Stomach (tissue), 9 donors: ENCODE results near the gene EPDR1. TPM values are rescaled to one million over a fixed set of nuclear protein-coding genes. Genes with fewer than 3 reads are reported as not detected.

Source experiments
- DNase-seq, 2 donors: peaks; one replicate each; pipeline versions ENCODE4 v3.0.0 to v3.0.0-alpha.2; 2013 to 2019
- H3K27ac ChIP-seq, 5 donors: fragments of 200-600 bp in 4 of 5; sonication (generic) in 4 of 5; one replicate each; pipeline ENCODE4 v1.5.1; 2013 to 2019; ENCODE audit warnings: mild to moderate bottlenecking in 1 of 5, moderate library complexity in 1 of 5
- H3K27me3 ChIP-seq, 3 donors: fragments of 200-600 bp; sonication (generic); one replicate each; pipeline ENCODE4 v1.5.1; 2017 to 2019; ENCODE audit warnings: mixed run types in 1 of 3
- H3K36me3 ChIP-seq, 4 donors: fragments of 200-600 bp; sonication (generic); 1 replicate in 3 of 4; 2 replicates in 1 of 4; pipeline ENCODE4 v1.5.1; 2016 to 2019
- H3K4me1 ChIP-seq, 4 donors: fragments of 200-600 bp; sonication (generic); one replicate each; pipeline ENCODE4 v1.5.1; 2016 to 2019
- H3K4me3 ChIP-seq, 4 donors: fragments of 200-600 bp; sonication (generic) in 3 of 4; one replicate each; pipeline ENCODE4 v1.5.1; 2016 to 2019; ENCODE audit warnings: mild to moderate bottlenecking in 1 of 4
- H3K9me3 ChIP-seq, 4 donors: fragments of 200-600 bp; sonication (generic); one replicate each; pipeline ENCODE4 v1.5.1; 2016 to 2019
- CTCF ChIP-seq, 7 experiments: fragments of 450-650 bp in 4 of 7; fragments of 200-600 bp in 3 of 7; sonication (generic) in 3 of 7; IDR thresholded peaks; one replicate each; pipeline ENCODE4 v1.5.1; 2016 to 2019; ENCODE audit warnings: antibody characterized with exemption in 7 of 7, control low read depth in 2 of 7, mild to moderate bottlenecking in 1 of 7
- EP300 ChIP-seq: sonication (generic); formaldehyde crosslinking; IDR thresholded peaks from one replicate; pipeline ENCODE4 v1.6.1; 2017; ENCODE audit warnings: antibody characterized with exemption
- POLR2A ChIP-seq, 4 donors: fragments of 450-650 bp; IDR thresholded peaks; one replicate each; pipeline ENCODE4 v1.6.1; 2016; ENCODE audit warnings: antibody characterized with exemption in 4 of 4, control low read depth in 2 of 4, mild to moderate bottlenecking in 1 of 4, moderate library complexity in 1 of 4
- POLR2AphosphoS5 ChIP-seq, 3 donors: sonication (generic); formaldehyde crosslinking; IDR thresholded peaks; one replicate each; pipeline ENCODE4 v1.6.1; 2016; ENCODE audit warnings: antibody characterized with exemption in 3 of 3
- WGBS, 5 donors: extraction: QIAGEN DNeasy Blood & Tissue Kit in 3 of 5; methylation state at CpG; one replicate each; pipeline versions ENCODE4 v1.1.5 to v1.1.7; 2013 to 2018; 5-methylcytosine and 5-hydroxymethylcytosine counted together
- intact Hi-C: fragments of 100-400 bp; cut with DNase I; formaldehyde crosslinking; loops from one replicate; pipeline ENCODE4 v1.15.1; 2023; ENCODE audit warnings: low total_unique reads
- polyA plus RNA-seq, 3 donors: library from polyadenylated mRNA; stranded (reverse); fragments of 200-250 nt; gene quantifications; one replicate each; pipeline ENCODE4 v1.2.3, GENCODE V29; 2013
- total RNA-seq, 5 donors: library from RNA; depleted of rRNA; stranded (reverse); fragments of >200 nt; gene quantifications; one replicate each; pipeline versions ENCODE4 v1.1.0 to v1.2.3, GENCODE V29; 2014 to 2016
- donor health status: healthy with polysubstance abuse.
- donor health status: Bipolar disorder and iron deficiency.
- donor health status: healthy.

Gene EPDR1
- total and polyA plus RNA-seq, 8 donors, result 1.2 to 11.7 (median 2.6) TPM; not detected in 1

DNA sequence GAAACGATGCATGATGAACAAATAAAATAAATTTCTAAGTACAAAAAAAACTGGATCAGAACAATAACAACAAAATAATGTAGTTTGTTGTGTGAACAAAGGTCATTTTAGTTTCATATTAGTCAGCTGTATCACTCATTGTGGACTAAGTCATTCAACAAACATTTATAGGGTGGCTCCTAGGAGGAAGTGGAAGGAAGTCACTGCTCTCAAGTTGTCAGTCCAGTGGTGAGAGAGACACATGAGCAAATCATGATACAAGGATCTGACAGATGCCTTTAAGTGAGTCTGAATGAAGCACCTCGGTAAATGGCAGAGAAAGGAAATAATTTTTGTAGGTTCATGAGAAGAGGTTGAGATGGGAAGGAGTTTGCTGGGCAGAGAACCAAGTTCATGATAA, 56.8 kb downstream of the EPDR1 start:
- 77 to 84% (median 81%) methylated on average over 2 of the region's 2 CpGs for WGBS, 5 donors
- H3K27ac ChIP-seq, result no peak overlapping the region
- no peaks in the 10 kb centered on the region for H3K36me3 ChIP-seq
- TF ChIP-seq POLR2AphosphoS5 (IDR thresholded peaks at IDR 0.05) (no peak), POLR2A (IDR thresholded peaks at IDR 0.05) (no peak), CTCF (IDR thresholded peaks at IDR 0.05) (no peak), EP300 (no peak)
- no peaks in the 10 kb centered on the region for H3K27me3 ChIP-seq
- no peak overlapping the region for H3K4me3 ChIP-seq
- DNase-seq, result no peak
- H3K4me1 ChIP-seq, result no peaks in the 10 kb centered on the region
- intact Hi-C loops, result no loop called here
- no peaks in the 10 kb centered on the region for H3K9me3 ChIP-seq

DNA sequence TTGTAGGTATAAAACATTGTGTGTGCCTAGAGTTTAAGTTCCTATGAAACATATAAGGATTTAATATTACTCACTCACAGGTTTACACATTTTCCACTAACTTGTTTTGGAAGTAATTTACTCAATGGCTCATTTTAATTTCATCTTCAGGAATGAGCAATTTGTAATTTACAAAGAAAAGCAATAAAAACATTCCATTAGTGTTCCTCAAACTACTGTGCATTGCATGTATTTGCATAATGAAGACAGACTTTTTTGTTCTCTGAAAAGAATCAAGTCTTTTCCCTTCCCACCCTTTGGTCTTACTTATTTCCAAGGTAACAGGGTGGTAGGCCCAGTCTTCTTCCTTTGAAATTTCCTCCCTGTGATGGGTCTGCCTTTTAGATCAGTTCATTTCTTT, 61.2 kb downstream of the EPDR1 start:
- no peak for DNase-seq

GRCh38 chr7:37982423-37982822, 62.0 kb downstream of the EPDR1 start:
- H3K27me3 ChIP-seq, result no peaks in the 10 kb centered on the region
- no peaks in the 10 kb centered on the region for H3K4me1 ChIP-seq
- no peak for DNase-seq
- intact Hi-C loops, result no loop called here
- no peak overlapping the region for H3K4me3 ChIP-seq
- 73 to 87% (median 85%) methylated on average over 3 of the region's 3 CpGs for WGBS, 5 donors
- no peaks in the 10 kb centered on the region for H3K36me3 ChIP-seq
- H3K9me3 ChIP-seq, result no peaks in the 10 kb centered on the region
- TF ChIP-seq POLR2AphosphoS5 (IDR thresholded peaks at IDR 0.05), result no peak
- TF ChIP-seq POLR2A (IDR thresholded peaks at IDR 0.05), result no peak
- TF ChIP-seq CTCF (IDR thresholded peaks at IDR 0.05), result no peak
- no peak overlapping the region for H3K27ac ChIP-seq

More for the DNA sequence above, 61.2 kb downstream of the EPDR1 start:
- no peak overlapping the region for H3K4me3 ChIP-seq
- no peaks in the 10 kb centered on the region for H3K27me3 ChIP-seq
- no peak overlapping the region for H3K27ac ChIP-seq
- H3K36me3 ChIP-seq, result no peaks in the 10 kb centered on the region
- H3K9me3 ChIP-seq, result no peaks in the 10 kb centered on the region
- TF ChIP-seq EP300 (no peak), POLR2AphosphoS5 (IDR thresholded peaks at IDR 0.05) (no peak), CTCF (IDR thresholded peaks at IDR 0.05) (no peak), POLR2A (IDR thresholded peaks at IDR 0.05) (no peak)
- H3K4me1 ChIP-seq, result no peaks in the 10 kb centered on the region
- intact Hi-C loops, result no loop called here

DNA sequence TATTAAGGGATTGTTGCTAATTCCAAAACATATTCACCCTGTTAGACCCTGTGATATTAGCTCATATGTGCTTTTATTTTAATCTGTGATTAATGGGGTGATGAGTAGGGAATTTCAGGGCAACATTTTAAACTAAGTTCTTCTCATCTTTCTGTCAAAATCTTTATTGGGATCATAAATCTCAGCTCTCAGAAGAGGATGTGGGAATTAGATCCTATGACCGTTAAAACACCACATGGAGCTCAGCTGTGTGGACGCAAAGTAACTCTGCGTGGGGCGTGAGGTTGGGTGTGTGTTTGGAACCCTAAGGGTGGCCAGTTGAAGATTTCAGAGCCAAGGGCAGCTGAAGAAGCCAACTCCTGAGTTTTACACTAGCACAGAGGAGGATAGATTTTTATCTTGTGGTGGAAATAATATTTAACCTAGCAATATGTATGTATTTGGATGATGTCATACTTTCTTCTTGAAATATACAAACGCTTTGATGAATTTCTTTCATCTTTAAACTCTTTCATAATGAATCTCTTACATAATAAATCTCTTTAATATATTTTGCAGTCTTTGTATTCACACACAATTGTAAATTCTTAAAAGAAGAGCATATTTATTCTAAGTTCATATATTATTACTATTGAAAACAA, 64.4 kb downstream of the EPDR1 start:
- no peak for DNase-seq
- TF ChIP-seq POLR2A (IDR thresholded peaks at IDR 0.05) (no peak), EP300 (no peak), CTCF (IDR thresholded peaks at IDR 0.05) (no peak), POLR2AphosphoS5 (IDR thresholded peaks at IDR 0.05) (no peak)
- 73 to 93% (median 85%) methylated on average over 5 of the region's 5 CpGs for WGBS, 5 donors
- Histone ChIP-seq H3K4me3 (no peak overlapping the region), H3K27ac (no peak overlapping the region), H3K4me1 (no peaks in the 10 kb centered on the region), H3K36me3 (no peaks in the 10 kb centered on the region), H3K27me3 (no peaks in the 10 kb centered on the region), H3K9me3 (no peaks in the 10 kb centered on the region)
- intact Hi-C loops, result no loop called here
